GM04504 (cell line): ENCODE measurements around the gene FAT1.
A peak's percentile ranks its signal among the peaks of the same experiment; 100 is the strongest.

Experiments used
- DNase-seq: peaks from one replicate; pipeline ENCODE4 v3.0.0-alpha.2; 2012; ENCODE audit warnings: low read depth

The FAT1 gene

DNA sequence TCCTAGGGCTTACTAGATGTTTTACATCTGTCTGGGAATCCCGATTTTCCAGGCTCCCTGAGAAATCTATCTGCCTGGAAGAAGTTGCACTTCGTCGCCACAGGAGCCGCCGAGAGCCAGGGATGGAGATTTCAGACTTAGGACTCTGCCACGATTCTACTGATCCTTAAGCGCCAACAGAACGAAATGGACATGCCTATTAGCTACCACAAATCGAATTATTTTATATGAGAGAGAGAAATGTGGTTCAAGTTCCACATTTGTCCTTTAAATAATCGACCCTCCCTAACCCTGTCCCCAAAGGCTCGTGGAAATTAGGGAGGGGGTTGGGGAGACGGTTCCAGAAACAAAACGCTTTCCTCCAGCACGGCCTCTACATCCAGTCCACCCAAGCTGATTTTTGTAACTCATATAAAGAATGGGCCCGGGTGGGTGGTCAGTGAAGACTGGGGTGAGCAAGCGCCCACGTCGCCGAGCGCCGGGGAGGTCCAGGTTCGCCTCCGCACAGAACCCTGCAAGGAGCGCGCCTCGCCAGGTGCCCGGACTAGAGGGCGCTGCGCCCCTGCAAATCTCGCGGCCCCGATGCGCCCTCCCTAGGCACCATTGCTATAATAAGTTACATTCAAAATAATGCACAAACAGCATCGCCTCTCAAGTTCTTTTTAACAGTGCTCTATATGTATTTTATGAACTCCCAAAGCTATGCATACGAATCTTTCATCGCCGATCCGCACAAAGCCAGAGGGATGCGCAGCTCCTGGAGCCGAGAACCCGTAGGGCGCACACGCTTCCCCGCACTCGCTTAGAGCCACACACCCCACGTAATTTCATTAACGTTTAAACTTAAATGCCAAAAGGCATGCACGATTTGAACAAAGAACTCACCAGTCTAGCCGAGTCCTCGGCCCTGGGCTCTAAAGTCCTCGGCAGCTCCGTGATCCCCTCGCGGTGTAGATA, 2.1 kb upstream of the FAT1 start:
- peak; percentile 70 for DNase-seq

DNA sequence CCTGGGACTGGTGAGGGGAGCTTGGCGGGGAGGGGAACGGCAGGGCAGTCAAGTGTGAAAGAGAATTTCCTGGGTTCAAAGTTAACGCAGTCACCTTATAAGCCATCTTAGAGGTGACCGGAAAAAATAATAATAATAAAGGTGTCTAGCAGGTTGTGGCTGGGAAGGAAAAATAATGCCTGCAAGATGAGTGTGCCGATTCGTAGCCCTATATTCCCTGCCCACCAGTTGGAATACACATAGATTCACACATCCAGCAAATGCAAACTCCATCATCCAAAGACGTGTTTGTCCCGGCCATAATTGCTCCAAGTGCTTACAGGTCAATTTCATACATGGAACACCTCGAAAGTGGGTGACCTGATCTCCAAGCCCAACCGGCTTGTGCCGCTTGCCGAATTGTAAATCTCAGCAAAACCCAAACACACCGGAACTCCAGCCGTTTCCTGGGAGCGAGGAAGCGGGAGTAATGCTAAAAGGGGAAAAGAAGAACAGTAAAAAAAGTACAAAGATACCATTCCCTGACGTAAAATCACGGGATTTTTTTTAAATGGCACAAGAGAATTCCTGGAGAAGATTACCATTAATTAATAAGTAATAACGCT, 1.3 kb upstream of the FAT1 start:
- DNase-seq = no peak

DNA sequence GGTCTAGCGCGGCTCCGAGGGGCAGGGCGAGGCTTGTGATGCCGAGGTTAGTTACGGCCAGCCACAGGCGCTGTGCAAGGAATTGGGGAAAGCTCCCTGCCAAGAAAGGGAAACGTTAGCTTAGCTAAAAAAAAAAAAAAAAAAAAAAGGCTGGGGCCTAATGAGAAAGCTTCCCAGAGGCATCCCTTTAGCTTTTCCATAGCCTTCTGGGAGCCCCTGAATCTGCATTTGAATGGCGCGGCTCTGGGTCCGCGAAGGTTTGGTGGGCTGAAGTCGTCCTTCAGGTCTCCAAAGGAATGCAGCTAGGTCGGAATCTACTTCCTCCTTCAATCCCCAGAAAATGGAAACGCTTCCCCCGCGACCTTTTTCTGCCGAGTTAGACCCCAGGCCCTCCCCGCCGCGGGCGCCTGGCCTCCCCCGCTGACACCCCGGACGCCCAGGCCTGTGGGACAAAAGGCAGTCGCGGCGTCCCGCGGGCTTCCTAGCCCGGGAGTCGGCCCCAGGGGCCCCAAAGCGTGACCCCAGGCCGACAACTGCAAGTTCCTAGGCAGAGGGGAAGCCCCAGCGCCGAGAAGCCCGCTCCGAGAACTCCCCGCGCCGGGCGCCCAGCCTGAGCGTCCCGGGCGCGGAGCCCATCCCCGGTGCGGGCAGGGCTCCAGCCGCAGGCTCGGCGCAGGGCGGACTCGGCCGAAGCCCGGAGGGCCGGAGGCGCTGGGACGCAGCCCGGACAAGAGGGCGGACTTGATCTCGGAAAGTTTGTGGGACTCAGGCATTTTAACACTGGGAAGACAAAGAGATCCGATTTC, 605 bp upstream of the FAT1 start:
- no peak for DNase-seq

GRCh38 chr4:186722796-186723291, 812 bp downstream of the FAT1 start:
- no peak for DNase-seq

DNA sequence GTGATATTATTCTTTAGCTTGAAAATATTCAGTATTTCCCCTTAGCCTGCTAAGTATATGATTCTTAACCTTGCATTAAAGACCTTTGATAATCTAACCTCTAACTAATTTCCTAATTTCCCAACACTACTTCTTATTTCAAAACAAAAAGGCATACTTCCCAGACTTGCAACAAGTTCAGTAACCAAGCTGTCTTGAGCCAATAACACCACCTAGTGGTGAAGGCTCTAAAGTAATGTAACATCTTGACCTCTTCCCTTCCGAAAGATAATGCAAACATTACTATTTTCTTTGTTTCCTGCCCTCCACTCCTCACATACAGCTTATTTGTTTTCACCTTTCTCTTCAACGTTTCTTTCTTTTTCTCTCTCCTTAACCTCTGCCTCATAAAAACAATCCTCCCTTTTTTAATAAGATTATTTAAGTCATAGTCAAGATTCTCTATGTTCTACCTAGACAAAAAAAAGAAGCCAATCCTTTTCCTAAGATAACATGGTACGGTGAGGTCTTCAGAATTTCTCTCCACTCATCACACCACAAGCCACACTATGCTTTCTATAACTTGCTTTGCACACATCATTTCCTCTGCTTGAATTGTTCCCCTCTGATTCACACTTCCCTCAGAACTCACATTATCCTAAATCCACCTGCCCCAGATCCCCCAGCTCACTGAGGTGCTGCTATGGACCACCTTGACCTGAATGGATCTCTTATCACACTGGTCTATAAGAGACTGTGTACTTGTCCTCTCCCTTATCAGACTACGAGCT, 3.5 kb downstream of the FAT1 start:
- no peak for DNase-seq

GRCh38 chr4:186717556-186717955, 6.1 kb downstream of the FAT1 start:
- DNase-seq = no peak

GRCh38 chr4:186715077-186715476, 8.6 kb downstream of the FAT1 start:
- no peak for DNase-seq

GRCh38 chr4:186714006-186714675, 9.5 kb downstream of the FAT1 start:
- DNase-seq = no peak

GRCh38 chr4:186712690-186713089, 11.0 kb downstream of the FAT1 start:
- no peak for DNase-seq

DNA sequence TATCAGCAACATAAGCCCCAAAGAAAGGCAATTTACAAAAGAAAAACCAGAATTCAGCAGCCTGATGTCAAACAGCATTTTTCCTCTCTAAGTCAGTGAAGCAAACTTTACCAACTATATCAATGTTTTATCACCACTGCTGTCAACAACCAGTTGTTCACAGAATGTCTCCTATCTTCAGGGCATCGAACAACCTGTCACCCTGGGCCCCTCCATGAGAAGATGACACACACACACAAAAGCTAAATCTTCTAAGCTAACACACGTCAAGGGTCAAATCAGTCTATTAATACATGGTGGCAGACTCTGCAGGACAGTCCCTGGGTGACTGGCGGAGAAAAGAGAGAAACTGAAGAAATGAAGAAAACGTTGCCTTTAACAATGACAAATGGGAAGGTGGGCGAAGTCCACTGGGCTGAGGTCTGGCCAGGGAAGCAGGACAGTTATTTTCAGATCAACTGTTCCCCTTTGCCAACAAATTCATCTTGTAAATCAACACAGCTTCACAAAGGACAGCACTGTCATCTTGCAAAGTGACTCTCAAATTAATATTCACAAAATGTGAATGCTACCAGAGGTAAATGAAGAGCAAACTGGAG, 13.0 kb downstream of the FAT1 start:
- no peak for DNase-seq

GRCh38 chr4:186709517-186709916, 14.1 kb downstream of the FAT1 start:
- DNase-seq = no peak

- DNase-seq = no peak
Measured at GRCh38 chr4:186708554-186708953, 15.1 kb downstream of the FAT1 start.

DNA sequence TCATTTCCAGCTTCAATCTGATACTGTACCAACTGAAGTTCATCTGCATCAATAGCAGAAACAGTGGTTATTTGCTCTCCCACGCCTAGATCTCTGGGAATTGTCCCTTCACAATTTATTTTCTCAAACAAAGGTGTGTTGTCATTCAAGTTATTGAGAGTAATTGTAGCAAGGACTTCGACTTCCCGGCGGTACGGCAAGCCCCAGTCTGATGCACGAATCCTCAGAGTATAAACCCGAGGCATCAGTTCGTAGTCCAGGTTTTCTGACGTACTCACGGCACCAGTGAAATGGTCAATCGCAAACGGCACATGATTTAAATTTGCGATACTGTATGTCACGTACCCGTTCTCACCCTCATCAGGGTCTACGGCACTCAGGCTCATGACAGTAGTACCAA, 15.7 kb downstream of the FAT1 start:
- no peak for DNase-seq

DNA sequence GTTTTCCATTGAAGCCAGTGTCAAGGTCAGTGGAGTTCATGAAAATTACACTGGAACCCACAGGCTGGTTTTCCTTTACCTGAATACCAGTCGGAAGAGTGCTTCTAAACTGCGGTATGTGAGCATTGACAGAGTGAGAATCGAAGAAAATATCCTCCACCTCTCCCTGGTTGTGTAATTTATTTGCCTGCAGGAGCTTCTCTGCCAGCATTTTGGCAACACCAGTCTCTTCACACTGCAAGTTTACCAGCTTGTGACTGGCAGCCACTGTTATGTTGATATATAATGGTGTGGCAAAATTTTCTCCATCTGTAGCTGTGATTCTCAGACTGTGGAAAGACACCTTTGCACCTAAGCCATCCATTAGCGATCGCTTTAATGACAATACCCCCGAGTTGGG, 16.1 kb downstream of the FAT1 start:
- no peak for DNase-seq

- no peak for DNase-seq
Measured at GRCh38 chr4:186704057-186704456, 19.6 kb downstream of the FAT1 start.

- DNase-seq = no peak
Measured at GRCh38 chr4:186703510-186703909, 20.1 kb downstream of the FAT1 start.

- no peak for DNase-seq
Measured at GRCh38 chr4:186702940-186703339, 20.7 kb downstream of the FAT1 start.

GRCh38 chr4:186702297-186702696, 21.4 kb downstream of the FAT1 start:
- DNase-seq = no peak

GRCh38 chr4:186701788-186702187, 21.9 kb downstream of the FAT1 start:
- DNase-seq = no peak

GRCh38 chr4:186701273-186701672, 22.4 kb downstream of the FAT1 start:
- DNase-seq = no peak

- DNase-seq = no peak
Measured at GRCh38 chr4:186700746-186701145, 22.9 kb downstream of the FAT1 start.
